22Rv1 (cell line): Measurements from ENCODE around the gene GHRHR.

Experiments
- ZFX ChIP-seq: fragments of 450-650 bp; IDR thresholded peaks from 2 replicates; pipeline ENCODE4 v1.6.1; 2017; ENCODE audit warnings: antibody characterized with exemption, borderline replicate concordance
- TF ChIP-seq, protein P1 (sequence below): fragments of 450-650 bp; IDR thresholded peaks from 2 replicates; pipeline ENCODE4 v1.5.1; 2017; ENCODE audit warnings: mild to moderate bottlenecking

DNA sequence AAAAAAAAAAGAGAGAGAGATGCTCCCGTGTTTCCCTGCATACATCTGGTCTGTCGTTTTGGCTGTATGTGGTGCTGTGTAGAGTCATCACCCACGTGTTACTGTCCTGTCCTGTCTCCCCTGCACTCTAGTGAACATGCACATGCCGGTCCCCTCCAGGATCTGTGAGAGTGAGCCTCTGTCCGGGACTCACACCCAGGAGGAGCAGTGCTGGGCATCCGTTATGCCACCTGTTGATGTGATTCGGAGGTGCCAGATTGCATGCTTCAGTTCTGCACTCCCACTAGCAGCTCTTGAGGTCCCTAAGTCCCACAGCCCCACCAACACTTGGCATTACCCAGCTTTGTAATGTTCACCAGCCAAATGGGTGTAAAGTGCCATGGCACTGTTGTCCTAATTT, 16.4 kb downstream of the GHRHR start:
- TF ChIP-seq, protein P1, sequence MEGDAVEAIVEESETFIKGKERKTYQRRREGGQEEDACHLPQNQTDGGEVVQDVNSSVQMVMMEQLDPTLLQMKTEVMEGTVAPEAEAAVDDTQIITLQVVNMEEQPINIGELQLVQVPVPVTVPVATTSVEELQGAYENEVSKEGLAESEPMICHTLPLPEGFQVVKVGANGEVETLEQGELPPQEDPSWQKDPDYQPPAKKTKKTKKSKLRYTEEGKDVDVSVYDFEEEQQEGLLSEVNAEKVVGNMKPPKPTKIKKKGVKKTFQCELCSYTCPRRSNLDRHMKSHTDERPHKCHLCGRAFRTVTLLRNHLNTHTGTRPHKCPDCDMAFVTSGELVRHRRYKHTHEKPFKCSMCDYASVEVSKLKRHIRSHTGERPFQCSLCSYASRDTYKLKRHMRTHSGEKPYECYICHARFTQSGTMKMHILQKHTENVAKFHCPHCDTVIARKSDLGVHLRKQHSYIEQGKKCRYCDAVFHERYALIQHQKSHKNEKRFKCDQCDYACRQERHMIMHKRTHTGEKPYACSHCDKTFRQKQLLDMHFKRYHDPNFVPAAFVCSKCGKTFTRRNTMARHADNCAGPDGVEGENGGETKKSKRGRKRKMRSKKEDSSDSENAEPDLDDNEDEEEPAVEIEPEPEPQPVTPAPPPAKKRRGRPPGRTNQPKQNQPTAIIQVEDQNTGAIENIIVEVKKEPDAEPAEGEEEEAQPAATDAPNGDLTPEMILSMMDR: no peak
- no peak for TF ChIP-seq ZFX
